ENCODE results near the gene CARNS1. TPM values are rescaled to one million over a fixed set of nuclear protein-coding genes. Genes with fewer than 3 reads are reported as not detected.
A peak's percentile ranks its signal among the peaks of the same experiment; 100 is the strongest.

CARNS1 gene
- total and polyA plus RNA-seq, 9 of the 15 experiments (the other 6 are each of a cell fraction or from before 2014, with no cell fraction given), result 0.01 to 0.18 (median 0.06) TPM; not detected in 3

DNA sequence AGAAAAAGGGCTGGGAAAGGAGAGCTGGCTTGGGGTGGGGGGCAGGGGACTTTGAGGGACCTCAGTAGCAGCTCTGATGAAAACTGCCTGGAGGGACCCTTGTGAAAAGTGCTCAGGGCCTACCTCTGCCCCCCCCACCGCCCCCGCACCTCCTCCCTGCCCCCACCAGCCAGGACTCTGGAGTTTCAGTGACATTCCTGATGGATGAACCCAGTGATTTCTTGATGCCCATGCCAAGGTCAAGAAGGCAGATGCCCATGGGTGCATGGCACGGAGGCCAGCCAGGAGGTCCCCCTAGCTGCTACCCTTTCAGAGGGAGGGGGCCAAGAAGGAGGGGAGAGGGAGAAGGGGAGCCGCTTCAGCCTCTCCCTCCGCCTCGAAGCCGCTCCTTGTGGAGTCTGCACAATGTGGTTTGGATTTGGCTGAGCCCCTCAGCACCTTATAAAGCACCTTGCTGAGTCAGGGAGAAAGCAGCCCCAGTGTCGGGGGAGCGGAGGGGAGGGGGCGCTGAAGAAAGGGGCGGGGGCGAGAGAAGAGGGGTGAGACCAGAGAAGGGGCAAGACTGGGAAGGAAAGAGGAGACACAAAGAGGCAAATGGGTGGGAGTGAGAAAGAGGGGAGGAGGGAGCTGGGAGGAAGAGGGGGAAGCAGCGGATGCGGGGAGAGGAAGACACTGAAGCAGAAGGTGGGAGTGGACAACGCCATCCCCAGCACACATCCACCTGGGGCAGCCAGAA, 40.0 kb upstream of the CARNS1 start:
- POLR2A ChIA-PET, result interaction anchor here (0.5 to 2.3 kb wide), 8 partner anchors 12 to 75 kb away, joined by 3 to 11 read pairs (median 4); partner anchors contain the start of gene PPP1CA
- H3K4me1 ChIP-seq (replicated peaks in 1 of 2; ENCODE audit: control insufficient read depth in 2 of 2, insufficient read depth in 2 of 2, low read length in 2 of 2), result peaks cover 63 to 81% of the 10 kb centered on the region in 2 experiments
- H3K4me2 ChIP-seq (ENCODE audit: insufficient read depth, low read length), result peak overlapping the region; percentile 43; the same call in 1 of the 2 replicates
- no peak for DNase-seq (ENCODE audit: extremely low read depth in 1 of 4, low spot score in 3 of 4)
- CTCF ChIA-PET (ENCODE audit: low intra/inter-chr PET ratio), result interaction anchor here (4.1 kb wide), 1 partner anchor 18 kb away, joined by 21 read pairs; no protein-coding TSS in a partner anchor
- no peak overlapping the region for H3K4me3 ChIP-seq
- no peak overlapping the region for H2AFZ ChIP-seq (ENCODE audit: low read depth, low read length)
- H3K79me2 ChIP-seq (ENCODE audit: control insufficient read depth, insufficient read depth, low read length), result peaks cover 37% of the 10 kb centered on the region; the same call in 2 of the 3 replicates
- intact Hi-C loops (cut with micrococcal nuclease), result no loop called here
- no peaks in the 10 kb centered on the region for H3K36me3 ChIP-seq (ENCODE audit: control insufficient read depth, insufficient read depth, low read length)
- H3K27me3 ChIP-seq (ENCODE audit: control insufficient read depth in 2 of 2, insufficient read depth in 2 of 2, low read length in 2 of 2), result no peaks in the 10 kb centered on the region
- H3K9me3 ChIP-seq (replicated peaks; ENCODE audit: control insufficient read depth, insufficient read depth, low read depth, low read length), result no peaks in the 10 kb centered on the region
- no peaks in the 10 kb centered on the region for H4K20me1 ChIP-seq (replicated peaks; ENCODE audit: control insufficient read depth, insufficient read depth, low read length)
- FAIRE-seq, result peak; percentile 6
- H3K9me1 ChIP-seq (ENCODE audit: control insufficient read depth, insufficient read depth, low read length), result no peaks in the 10 kb centered on the region
- no peak for ATAC-seq
- TF ChIP-seq ZNF24 (IDR thresholded peaks at IDR 0.05) (no peak), NRF1 (conservative IDR thresholded peaks at IDR 0.05 in 1 of 2, IDR thresholded peaks at IDR 0.05 in 1 of 2) (no peak), PHB2 (IDR thresholded peaks at IDR 0.05; ENCODE audit: low read depth) (no peak), RBFOX2 (IDR thresholded peaks at IDR 0.05; ENCODE audit: low read depth, low read length) (0 out of 2 replicates have a peak, but pooled peaks have one; percentile 9), ZNF316 (IDR thresholded peaks at IDR 0.05) (peak; percentile 62; the same call in 1 of the 2 replicates), CSDE1 (IDR thresholded peaks at IDR 0.05) (no peak), CHD2 (IDR thresholded peaks at IDR 0.05; ENCODE audit: low read depth, low read length) (no peak), ZBTB7A (IDR thresholded peaks at IDR 0.05; ENCODE audit: borderline replicate concordance, control insufficient read depth, low read depth, low read length) (peak; percentile 29; the same call in 1 of the 2 replicates), EGR1 (conservative IDR thresholded peaks at IDR 0.05) (peak; percentile 57), HNRNPLL (IDR thresholded peaks at IDR 0.05; ENCODE audit: low read depth, low read length, poor library complexity, severe bottlenecking) (no peak), C11orf30 (IDR thresholded peaks at IDR 0.05; ENCODE audit: low read depth) (peak; percentile 64; the same call in 1 of the 2 replicates), HNRNPK (IDR thresholded peaks at IDR 0.05; ENCODE audit: low read depth, low read length, poor library complexity, severe bottlenecking) (no peak), CBX5 (IDR thresholded peaks at IDR 0.05; ENCODE audit: borderline replicate concordance, low read depth) (no peak), ZNF263 (CRISPR knock-in tag; IDR thresholded peaks at IDR 0.05; ENCODE audit: borderline replicate concordance) (peak; percentile 84), ZEB2 (IDR thresholded peaks at IDR 0.05) (no peak), HLTF (IDR thresholded peaks at IDR 0.05) (no peak), SMAD1 (IDR thresholded peaks at IDR 0.05; ENCODE audit: low read depth, low read length, partially characterized antibody) (no peak), E2F3 (CRISPR knock-in tag; IDR thresholded peaks at IDR 0.05) (no peak)
- TF ChIP-seq, protein P1, sequence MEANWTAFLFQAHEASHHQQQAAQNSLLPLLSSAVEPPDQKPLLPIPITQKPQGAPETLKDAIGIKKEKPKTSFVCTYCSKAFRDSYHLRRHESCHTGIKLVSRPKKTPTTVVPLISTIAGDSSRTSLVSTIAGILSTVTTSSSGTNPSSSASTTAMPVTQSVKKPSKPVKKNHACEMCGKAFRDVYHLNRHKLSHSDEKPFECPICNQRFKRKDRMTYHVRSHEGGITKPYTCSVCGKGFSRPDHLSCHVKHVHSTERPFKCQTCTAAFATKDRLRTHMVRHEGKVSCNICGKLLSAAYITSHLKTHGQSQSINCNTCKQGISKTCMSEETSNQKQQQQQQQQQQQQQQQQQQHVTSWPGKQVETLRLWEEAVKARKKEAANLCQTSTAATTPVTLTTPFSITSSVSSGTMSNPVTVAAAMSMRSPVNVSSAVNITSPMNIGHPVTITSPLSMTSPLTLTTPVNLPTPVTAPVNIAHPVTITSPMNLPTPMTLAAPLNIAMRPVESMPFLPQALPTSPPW (CRISPR knock-in tag; IDR thresholded peaks at IDR 0.05), result peak; percentile 51; the same call in 1 of the 2 replicates
- TF ChIP-seq, protein P2, sequence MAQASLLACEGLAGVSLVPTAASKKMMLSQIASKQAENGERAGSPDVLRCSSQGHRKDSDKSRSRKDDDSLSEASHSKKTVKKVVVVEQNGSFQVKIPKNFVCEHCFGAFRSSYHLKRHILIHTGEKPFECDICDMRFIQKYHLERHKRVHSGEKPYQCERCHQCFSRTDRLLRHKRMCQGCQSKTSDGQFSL (CRISPR knock-in tag; IDR thresholded peaks at IDR 0.05), result no peak; the same call in 1 of the 2 replicates
- TF ChIP-seq, protein P2 (tag; IDR thresholded peaks at IDR 0.05), result peak in 1 of 2 experiments; percentile 80; a peak in 1 of 4 replicates
- in situ Hi-C loops (cut with MboI), result no loop called here
- WGBS (ENCODE audit: insufficient coverage, low coverage, missing lambda C conversion rate), result 49% methylated on average over 5 of the region's 15 CpGs
- H3K27ac ChIP-seq (ENCODE audit: extremely low read depth, low read depth, low read length), result peak overlapping the region; percentile 34; the same call in 2 of the 3 replicates
- BruUV-seq (replicated peaks), result no TSS peak
- H3K9ac ChIP-seq (ENCODE audit: insufficient read depth in 1 of 2, low read depth in 2 of 2, low read length in 2 of 2), result peak overlapping the region in 1 of 2 experiments; percentile 77; a peak in 1 of 4 replicates

All from K562 (cell line).